H1 (cell line): ENCODE measurements around the gene EXOSC6. TPM values are rescaled to one million over a fixed set of nuclear protein-coding genes. Genes with fewer than 3 reads are reported as not detected.

Source experiments
- RNF2 ChIP-seq: fragments of 200-900, 300-1000 bp; sonication (generic); IDR thresholded peaks from 2 replicates; pipeline ENCODE4 v1.7.1; 2016; ENCODE audit warnings: borderline replicate concordance, low read depth, mild to moderate bottlenecking, antibody characterized with exemption, low read length; ENCODE audit not compliant: poor library complexity, severe bottlenecking; ENCODE audit errors: missing control alignments
- polyA plus RNA-seq, 7 experiments: library from polyadenylated mRNA; depleted of rRNA in 3 of 7; stranded (reverse) in 5 of 7; unstranded in 2 of 7; fragments of >200 nt in 5 of 7; fragments of 200-250 nt in 2 of 7; gene quantifications; 1 replicate in 5 of 7; 2 replicates in 1 of 7; 4 replicates in 1 of 7; pipeline versions ENCODE4 v1.2.1 to v1.2.3, GENCODE V29; 2011 to 2013; ENCODE audit warnings: missing spikeins in 2 of 7, mixed read lengths in 2 of 7
- total RNA-seq: library from RNA; stranded (reverse); fragmentation: NEBNext Ultra II Directional; extraction: Animal tissue kit (Norgen Biotek cat#: 25700); gene quantifications from 2 replicates; pipeline ENCODE4 v1.2.1, GENCODE V29; 2021
- TF ChIP-seq, protein P1 (sequence below): IDR thresholded peaks from 2 replicates; pipeline ENCODE4 v1.6.1; 2012; ENCODE audit warnings: low read length, inconsistent platforms

Gene EXOSC6
- total and polyA plus RNA-seq, 2 of the 8 experiments (the other 6 are each of a cell fraction or from before 2014, with no cell fraction given): 9.7 to 22.5 TPM

DNA sequence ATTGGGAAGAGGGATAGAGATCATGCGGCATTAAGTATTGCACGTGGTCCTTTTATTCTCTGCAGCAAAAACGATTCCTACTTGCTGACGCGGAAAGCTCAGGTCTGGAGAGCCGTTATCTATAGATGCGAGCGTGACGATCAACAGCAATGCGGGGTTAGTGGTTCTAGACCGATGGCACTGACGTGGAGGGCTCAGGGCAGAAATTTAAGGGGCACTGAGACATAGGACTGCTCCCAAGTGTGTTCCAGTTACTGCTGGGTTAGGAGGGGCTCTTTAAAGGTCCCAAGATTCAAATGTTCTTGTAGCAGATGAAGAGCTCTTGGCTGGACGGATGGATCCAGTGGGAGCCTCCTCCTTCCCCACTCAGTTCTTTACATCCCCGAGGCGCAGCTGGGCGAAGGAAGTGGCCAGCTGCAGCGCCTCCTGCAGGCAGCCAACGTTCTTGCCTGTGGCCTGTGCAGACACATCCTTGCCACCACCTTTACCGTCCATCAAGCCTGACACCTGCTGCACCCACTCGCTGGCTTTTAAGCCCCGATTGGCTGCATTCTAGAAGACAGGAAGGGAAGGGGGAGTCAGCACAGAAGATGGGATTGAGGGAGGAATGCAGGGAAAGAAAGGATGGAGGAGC is 732 bp upstream of the EXOSC6 start (continued):
- TF ChIP-seq RNF2: no peak
- TF ChIP-seq, protein P1, sequence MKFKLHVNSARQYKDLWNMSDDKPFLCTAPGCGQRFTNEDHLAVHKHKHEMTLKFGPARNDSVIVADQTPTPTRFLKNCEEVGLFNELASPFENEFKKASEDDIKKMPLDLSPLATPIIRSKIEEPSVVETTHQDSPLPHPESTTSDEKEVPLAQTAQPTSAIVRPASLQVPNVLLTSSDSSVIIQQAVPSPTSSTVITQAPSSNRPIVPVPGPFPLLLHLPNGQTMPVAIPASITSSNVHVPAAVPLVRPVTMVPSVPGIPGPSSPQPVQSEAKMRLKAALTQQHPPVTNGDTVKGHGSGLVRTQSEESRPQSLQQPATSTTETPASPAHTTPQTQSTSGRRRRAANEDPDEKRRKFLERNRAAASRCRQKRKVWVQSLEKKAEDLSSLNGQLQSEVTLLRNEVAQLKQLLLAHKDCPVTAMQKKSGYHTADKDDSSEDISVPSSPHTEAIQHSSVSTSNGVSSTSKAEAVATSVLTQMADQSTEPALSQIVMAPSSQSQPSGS: no peak
